LNCAP (cell line): ENCODE measurements around the gene SNX5.

Experiments used
- TF ChIP-seq, protein P1 (sequence below): fragments of 450-650 bp; IDR thresholded peaks from 2 replicates; pipeline ENCODE4 v1.5.1; 2017; ENCODE audit warnings: mild to moderate bottlenecking

SNX5 gene

DNA sequence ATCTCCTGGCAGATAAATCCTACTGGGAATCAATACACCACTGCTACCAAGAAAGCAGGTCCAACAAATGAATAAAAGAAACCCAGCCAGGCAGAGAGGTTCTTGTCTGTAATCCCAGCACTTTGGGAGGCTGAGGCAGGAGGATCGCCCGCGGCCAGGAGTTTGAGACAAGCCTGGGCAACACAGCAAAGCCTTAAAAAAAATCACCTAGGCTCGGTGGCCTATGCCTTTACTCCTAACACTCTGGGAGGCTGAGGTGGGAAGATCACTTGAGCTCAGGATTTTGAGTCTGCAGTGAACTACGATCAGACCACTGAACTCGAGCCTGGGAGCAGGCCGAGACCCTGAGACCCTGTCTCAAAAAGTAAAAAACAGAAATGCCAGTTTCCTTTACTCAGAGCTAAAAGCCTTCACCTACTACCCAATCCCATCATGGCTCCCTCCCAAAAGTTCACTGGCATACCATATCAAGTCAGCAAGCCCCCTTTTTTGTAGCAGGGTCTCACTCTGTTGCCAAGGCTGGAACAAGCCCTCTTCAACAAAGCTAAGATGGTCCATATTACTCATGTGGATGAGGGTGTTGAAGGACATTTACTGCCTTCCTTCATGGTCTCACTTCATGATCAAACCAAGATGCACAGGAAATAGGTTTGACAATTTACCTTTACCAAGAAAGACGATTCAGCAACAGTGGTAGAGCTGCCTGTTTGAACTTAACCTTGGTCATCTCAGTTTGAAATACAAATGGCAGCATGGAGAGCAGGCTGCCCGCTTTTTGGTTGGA, 5.3 kb downstream of the SNX5 start:
- TF ChIP-seq, protein P1, sequence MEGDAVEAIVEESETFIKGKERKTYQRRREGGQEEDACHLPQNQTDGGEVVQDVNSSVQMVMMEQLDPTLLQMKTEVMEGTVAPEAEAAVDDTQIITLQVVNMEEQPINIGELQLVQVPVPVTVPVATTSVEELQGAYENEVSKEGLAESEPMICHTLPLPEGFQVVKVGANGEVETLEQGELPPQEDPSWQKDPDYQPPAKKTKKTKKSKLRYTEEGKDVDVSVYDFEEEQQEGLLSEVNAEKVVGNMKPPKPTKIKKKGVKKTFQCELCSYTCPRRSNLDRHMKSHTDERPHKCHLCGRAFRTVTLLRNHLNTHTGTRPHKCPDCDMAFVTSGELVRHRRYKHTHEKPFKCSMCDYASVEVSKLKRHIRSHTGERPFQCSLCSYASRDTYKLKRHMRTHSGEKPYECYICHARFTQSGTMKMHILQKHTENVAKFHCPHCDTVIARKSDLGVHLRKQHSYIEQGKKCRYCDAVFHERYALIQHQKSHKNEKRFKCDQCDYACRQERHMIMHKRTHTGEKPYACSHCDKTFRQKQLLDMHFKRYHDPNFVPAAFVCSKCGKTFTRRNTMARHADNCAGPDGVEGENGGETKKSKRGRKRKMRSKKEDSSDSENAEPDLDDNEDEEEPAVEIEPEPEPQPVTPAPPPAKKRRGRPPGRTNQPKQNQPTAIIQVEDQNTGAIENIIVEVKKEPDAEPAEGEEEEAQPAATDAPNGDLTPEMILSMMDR = no peak

DNA sequence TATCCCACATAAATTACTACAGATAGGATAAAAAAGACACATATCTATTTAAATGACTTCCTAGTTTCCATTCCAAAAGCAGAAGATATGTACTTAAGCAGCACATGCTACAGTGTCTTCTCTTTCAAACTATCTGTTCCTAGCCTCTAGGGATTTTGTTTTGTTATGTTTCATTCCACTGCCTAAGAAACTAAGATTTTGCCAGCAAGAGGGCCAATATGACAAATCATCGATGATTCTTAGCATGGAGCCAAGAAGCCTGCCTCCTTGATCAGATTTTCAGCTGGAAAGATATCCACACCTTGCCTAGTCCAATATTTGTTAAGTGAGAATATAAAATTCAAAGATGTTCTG, 7.0 kb downstream of the SNX5 start:
- TF ChIP-seq, protein P1 = no peak

DNA sequence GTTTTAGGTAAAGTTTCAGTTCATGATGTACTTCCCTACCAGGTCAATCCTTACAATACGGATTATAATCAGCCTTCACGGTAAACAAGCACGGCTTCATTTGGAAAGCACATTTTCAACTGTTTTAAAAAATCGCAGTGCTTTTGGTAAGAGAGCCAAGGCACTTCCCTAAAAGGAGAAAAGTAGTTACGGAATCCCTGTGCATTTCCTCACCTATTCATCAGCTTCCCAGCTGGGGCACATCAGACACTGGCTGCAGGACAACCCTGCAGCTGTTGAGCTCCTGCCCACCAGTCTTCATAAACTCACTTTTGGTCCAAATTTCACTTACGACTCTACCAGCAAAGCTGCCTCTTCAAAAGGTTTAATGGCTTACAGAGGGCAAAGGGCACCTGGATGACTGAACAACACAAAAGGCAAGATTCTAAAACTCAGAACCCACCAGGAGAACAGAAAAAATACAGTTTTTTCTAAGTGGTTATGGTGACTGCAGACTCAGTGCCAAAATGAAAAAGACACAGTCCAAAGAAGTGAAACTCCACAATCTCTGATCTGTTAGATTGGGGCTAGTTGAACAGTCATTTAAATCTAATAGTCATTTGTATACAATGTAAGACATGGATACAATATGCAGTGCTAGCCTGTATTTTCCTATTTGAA, 7.5 kb downstream of the SNX5 start:
- TF ChIP-seq, protein P1 = no peak

DNA sequence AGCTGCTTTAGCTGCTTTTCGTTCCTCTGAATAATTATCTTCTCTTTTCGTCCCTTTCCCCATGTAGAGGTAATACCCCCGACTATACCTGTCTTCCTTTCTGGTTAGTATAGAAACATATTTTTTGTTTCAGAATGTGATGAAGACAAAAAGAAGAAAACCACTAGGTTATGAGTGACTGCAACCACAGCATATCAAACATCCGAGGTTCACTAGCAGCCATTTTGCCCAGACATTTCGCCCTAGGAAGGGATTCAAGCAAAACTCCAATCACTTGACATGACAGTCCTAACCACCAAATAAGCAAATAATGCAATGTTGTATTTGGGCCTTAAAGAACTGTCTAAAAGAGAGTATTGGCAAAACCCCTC, 9.4 kb downstream of the SNX5 start:
- TF ChIP-seq, protein P1 = no peak

DNA sequence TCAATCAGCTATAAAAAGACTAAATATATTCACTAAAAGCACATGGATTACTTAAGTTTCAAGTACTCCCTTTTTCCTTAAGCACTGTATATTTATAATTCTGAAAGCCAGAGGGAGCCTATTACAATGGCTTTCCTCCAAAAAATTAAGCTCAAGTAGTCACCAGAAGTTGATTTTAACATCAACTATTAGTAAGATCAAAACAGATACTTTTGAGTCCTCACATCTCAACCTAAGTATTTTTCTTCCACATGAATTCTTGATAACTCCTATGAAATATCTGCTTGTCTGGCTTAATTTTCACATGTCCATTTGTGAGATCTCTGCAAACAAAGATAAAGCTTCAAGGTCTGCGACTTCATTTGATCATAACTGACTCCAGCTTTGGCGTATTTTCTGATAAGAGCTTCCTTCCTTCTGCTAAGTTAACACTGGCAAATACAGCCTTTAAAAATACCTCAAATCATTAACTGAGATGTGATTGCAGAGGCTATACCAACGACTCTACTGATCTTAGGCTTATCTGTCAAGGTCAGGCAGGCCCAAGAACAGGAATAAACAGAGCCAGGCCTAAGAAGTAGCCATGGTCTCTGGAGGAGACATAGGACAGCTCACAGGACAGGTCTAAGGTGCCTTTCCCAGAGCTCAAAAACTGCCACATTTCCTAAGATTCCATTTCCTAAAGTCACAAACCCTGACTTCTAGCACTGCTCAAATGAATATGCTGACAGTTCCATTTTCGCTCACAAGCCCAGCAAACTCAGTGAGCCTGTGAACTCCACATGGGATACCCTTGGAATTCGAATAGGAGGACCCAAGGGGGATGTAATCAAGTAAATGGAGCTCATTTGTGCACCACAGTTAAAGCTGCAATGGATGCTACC, 10.0 kb downstream of the SNX5 start:
- TF ChIP-seq, protein P1 = peak; percentile 31; the same call in 1 of the 2 replicates

DNA sequence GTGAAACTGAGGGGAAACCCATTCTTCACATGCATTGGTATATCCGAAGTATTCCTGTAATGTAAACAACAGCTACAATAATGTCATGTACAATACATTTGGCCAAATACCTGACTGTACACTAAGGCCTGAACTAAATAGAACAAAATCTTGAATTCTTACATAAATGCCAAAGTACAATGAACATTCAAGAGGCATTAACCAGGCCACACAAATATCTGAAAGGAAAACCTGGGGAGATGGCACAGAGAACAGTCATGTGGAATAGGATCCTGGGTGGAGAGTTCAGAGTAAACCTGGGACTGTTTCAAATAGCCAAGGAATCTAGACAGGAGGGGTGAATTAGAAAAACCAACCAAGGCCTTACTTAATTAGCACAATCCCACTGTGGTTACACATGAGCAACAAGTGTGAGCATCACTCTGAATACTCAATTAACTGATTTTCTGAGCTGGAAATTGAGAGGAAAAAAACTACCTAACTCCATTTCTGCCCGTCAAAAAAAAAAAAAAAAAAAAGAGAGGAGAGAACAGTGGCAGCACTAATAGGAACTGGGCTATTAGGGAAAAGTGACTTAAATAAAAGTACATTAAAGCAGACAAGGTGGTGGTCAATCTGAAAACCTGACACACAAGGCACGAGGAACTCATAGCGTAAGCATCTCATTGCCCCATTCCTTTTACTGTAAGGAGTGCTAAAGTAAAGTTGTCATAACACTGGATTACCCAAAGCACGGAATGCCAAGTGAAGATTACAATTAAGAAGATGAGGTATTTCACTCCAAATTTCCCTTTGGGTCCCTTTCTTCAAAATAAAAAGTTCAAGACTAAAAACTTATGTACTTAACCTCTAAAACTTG, 10.9 kb downstream of the SNX5 start:
- TF ChIP-seq, protein P1 = no peak
